ENCODE measurements around the gene APOD. TPM values are rescaled to one million over a fixed set of nuclear protein-coding genes. Genes with fewer than 3 reads are reported as not detected.
A peak's percentile ranks its signal among the peaks of the same experiment; 100 is the strongest.
"Not testable (repeated sequence)": the region's sequence is repeated elsewhere in the genome, so short reads cannot be mapped to it uniquely, and the experiment has no call there.

Gene APOD
- total RNA-seq, 6 donors from 2014 or later, result 29.7 to 120 (median 67.4) TPM

- Histone ChIP-seq H3K9me3 (peaks cover 0 to 12% (median 3%) of the 10 kb centered on the region in 4 donors), H3K4me3 (no peak overlapping the region), H3K27ac (no peak overlapping the region), H3K4me1 (no peaks in the 10 kb centered on the region), H3K36me3 (no peaks in the 10 kb centered on the region), H3K27me3 (no peaks in the 10 kb centered on the region)
- TF ChIP-seq POLR2A (IDR thresholded peaks at IDR 0.05) (no peak), POLR2AphosphoS5 (IDR thresholded peaks at IDR 0.05) (no peak), CTCF (IDR thresholded peaks at IDR 0.05) (no peak), EP300 (IDR thresholded peaks at IDR 0.05) (no peak)
- DNase-seq, result no peak
- ATAC-seq (ENCODE audit: low FRiP score in 2 of 2), result no peak
- WGBS, 2 donors, result 81 to 89% methylated on average over 3 of the region's 3 CpGs
Observed at GRCh38 chr3:195609229-195609628, 25.5 kb upstream of the APOD start.

- DNase-seq; H3K36me3 ChIP-seq; H3K27me3 ChIP-seq; H3K9me3 ChIP-seq; H3K4me1 ChIP-seq; H3K4me3 ChIP-seq; H3K27ac ChIP-seq; ATAC-seq (ENCODE audit: low FRiP score in 2 of 2): not testable (repeated sequence)
- 89 to 98% methylated on average over 2 of the region's 2 CpGs for WGBS, 2 donors
Observed at GRCh38 chr3:195601785-195602184, 18.0 kb upstream of the APOD start.

- H3K27ac ChIP-seq, result no peak overlapping the region
- no peaks in the 10 kb centered on the region for H3K27me3 ChIP-seq
- H3K9me3 ChIP-seq, result peaks cover 0 to under 1% (median 0%) of the 10 kb centered on the region in 4 donors
- TF ChIP-seq POLR2A (IDR thresholded peaks at IDR 0.05) (no peak), EP300 (IDR thresholded peaks at IDR 0.05) (no peak), CTCF (IDR thresholded peaks at IDR 0.05) (no peak), POLR2AphosphoS5 (IDR thresholded peaks at IDR 0.05) (no peak)
- no peaks in the 10 kb centered on the region for H3K36me3 ChIP-seq
- no peak for DNase-seq
- WGBS, 2 donors, result 89 to 90% methylated on average over 2 of the region's 2 CpGs
- no peaks in the 10 kb centered on the region for H3K4me1 ChIP-seq
- no peak for ATAC-seq (ENCODE audit: low FRiP score in 2 of 2)
- no peak overlapping the region for H3K4me3 ChIP-seq
Observed at GRCh38 chr3:195601382-195601781, 17.6 kb upstream of the APOD start.

- peak in 1 of 2 donors; percentile 69 for DNase-seq
- ATAC-seq (ENCODE audit: low FRiP score in 2 of 2), result not testable (repeated sequence)
Observed at GRCh38 chr3:195599926-195600325, 16.2 kb upstream of the APOD start.

GRCh38 chr3:195599516-195599915 lies 15.8 kb upstream of the APOD start:
- not testable (repeated sequence) for H3K27ac ChIP-seq
- WGBS, 2 donors, result 88 to 96% methylated on average over 9 of the region's 24 CpGs

More at GRCh38 chr3:195599926-195600325, 16.2 kb upstream of the APOD start:
- not testable (repeated sequence) for H3K4me3 ChIP-seq, H3K9me3 ChIP-seq, H3K4me1 ChIP-seq, H3K27me3 ChIP-seq, H3K27ac ChIP-seq, H3K36me3 ChIP-seq
- 82 to 84% methylated on average over 15 to 17 of the region's 23 CpGs for WGBS, 2 donors

GRCh38 chr3:195597848-195598247 lies 14.1 kb upstream of the APOD start:
- Histone ChIP-seq H3K27ac (no peak overlapping the region), H3K4me3 (no peak overlapping the region), H3K4me1 (no peaks in the 10 kb centered on the region), H3K9me3 (no peaks in the 10 kb centered on the region), H3K27me3 (no peaks in the 10 kb centered on the region), H3K36me3 (no peaks in the 10 kb centered on the region)
- DNase-seq (no peak), ATAC-seq (ENCODE audit: low FRiP score in 2 of 2) (no peak)
- WGBS, 2 donors, result 61 to 70% methylated on average over 6 of the region's 6 CpGs
- TF ChIP-seq POLR2A (IDR thresholded peaks at IDR 0.05) (no peak), CTCF (IDR thresholded peaks at IDR 0.05) (no peak), POLR2AphosphoS5 (IDR thresholded peaks at IDR 0.05) (no peak), EP300 (IDR thresholded peaks at IDR 0.05) (no peak)

More at GRCh38 chr3:195599516-195599915, 15.8 kb upstream of the APOD start:
- ATAC-seq (ENCODE audit: low FRiP score in 2 of 2); H3K27me3 ChIP-seq; H3K9me3 ChIP-seq; H3K4me1 ChIP-seq; H3K4me3 ChIP-seq; H3K36me3 ChIP-seq: not testable (repeated sequence)
- peak in 1 of 2 donors; percentile 50 for DNase-seq
